BLaER1 (cell line): ENCODE measurements around the gene SCARB1.
A peak's percentile ranks its signal among the peaks of the same experiment; 100 is the strongest.

ENCODE experiments used
- H3K27ac ChIP-seq: shearing (Covaris generic); formaldehyde crosslinking; 2 replicates; pipeline ENCODE4 v1.8.1; 2022
- H3K27me3 ChIP-seq: shearing (Covaris generic); formaldehyde crosslinking; 2 replicates; pipeline ENCODE4 v1.8.1; 2022
- H3K36me3 ChIP-seq: shearing (Covaris generic); formaldehyde crosslinking; 2 replicates; pipeline ENCODE4 v1.8.1; 2022
- H3K4me1 ChIP-seq: shearing (Covaris generic); formaldehyde crosslinking; 2 replicates; pipeline ENCODE4 v1.8.1; 2022
- H3K4me2 ChIP-seq: shearing (Covaris generic); formaldehyde crosslinking; 2 replicates; pipeline ENCODE4 v1.8.1; 2022
- H3K4me3 ChIP-seq: shearing (Covaris generic); formaldehyde crosslinking; 2 replicates; pipeline ENCODE4 v1.8.1; 2022
- H3K9ac ChIP-seq: shearing (Covaris generic); formaldehyde crosslinking; 2 replicates; pipeline ENCODE4 v1.8.1; 2022
- H3K9me3 ChIP-seq: shearing (Covaris generic); formaldehyde crosslinking; 2 replicates; pipeline ENCODE4 v1.8.1; 2022
- H4K20me1 ChIP-seq: shearing (Covaris generic); formaldehyde crosslinking; 2 replicates; pipeline ENCODE4 v1.8.1; 2022
- Cebpa-rat ChIP-seq: shearing (Covaris generic); IDR thresholded peaks from 2 replicates; pipeline ENCODE4 v1.8.1; 2022

The SCARB1 gene

DNA sequence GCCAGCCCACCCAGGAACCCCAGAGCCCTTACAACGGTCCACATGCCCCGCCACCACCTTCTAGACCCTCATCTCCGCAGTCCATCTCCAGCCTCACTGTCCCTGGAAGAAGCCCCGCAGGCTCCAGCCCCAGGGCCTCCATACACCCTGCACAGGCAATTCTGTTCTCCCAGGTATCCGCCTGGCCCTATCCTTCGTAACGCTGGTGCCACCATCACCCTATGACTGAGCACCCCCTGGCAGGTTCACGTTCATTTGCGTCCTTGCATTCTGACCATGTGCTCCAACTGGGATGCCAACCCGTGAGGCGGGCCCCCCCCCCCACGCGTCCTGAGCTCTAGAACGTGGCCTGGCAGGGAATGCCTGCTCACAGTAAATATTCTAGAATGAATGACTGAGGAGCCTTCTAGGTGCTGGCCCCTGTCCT is 675 bp upstream of the SCARB1 start:
- peaks cover 28% of the 10 kb centered on the region for H3K36me3 ChIP-seq

GRCh38 chr12:124862768-124863415 is 772 bp downstream of the SCARB1 start:
- Histone ChIP-seq H4K20me1 (peaks cover 56% of the 10 kb centered on the region), H3K4me1 (peaks cover 88% of the 10 kb centered on the region), H3K4me2 (peak overlapping the region; percentile 92), H3K27ac (peak overlapping the region; percentile 96), H3K27me3 (no peaks in the 10 kb centered on the region), H3K9ac (peak overlapping the region; percentile 97), H3K4me3 (peak overlapping the region; percentile 96), H3K36me3 (peaks cover 41% of the 10 kb centered on the region), H3K9me3 (no peaks in the 10 kb centered on the region)
- TF ChIP-seq Cebpa-rat = no peak

More for the DNA sequence above, 675 bp upstream of the SCARB1 start:
- Histone ChIP-seq H3K27me3 (no peaks in the 10 kb centered on the region), H3K4me3 (peak overlapping the region; percentile 96; the same call in 1 of the 2 replicates), H3K27ac (peak overlapping the region; percentile 91), H3K9me3 (no peaks in the 10 kb centered on the region), H3K4me1 (peaks cover 88% of the 10 kb centered on the region), H4K20me1 (peaks cover 41% of the 10 kb centered on the region), H3K4me2 (peak overlapping the region; percentile 92), H3K9ac (peak overlapping the region; percentile 72)
- no peak for TF ChIP-seq Cebpa-rat

DNA sequence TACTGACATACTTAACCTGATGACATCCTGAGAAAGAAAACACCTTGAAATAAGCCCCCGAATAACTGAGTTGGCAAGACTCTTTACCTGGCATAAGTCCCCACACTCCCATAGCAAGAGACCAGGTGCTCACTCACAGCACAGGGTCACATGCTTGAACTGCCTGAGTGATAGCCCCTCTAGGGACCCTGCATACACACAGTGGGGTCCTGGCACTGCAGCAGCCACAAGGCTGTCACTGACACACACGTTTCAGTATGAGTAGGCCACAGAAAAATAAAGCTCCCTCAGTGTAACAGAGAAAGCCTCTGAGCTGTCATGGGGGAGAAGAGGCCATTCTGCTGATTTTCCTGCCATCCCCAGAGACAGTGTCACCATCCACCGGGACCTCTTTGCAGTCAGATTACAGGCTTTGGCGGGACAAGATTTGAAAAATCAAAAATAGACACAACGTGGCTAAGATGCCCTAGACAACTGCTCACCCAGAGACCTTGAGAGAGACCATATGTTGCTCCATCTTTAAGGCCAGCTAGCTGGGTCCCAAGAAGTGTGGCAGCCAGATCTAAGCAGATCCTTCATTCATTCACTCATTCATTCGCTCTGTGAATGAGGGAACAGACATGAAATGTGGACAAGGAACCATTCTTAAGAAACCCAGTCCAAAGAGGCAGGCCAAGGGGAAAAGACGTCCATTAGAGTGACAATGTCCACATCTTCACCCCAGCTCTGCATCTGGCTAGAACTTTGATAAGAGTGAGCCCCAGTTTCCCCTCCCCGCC is 1.6 kb downstream of the SCARB1 start:
- H3K36me3 ChIP-seq = peaks cover 49% of the 10 kb centered on the region
- peaks cover 88% of the 10 kb centered on the region for H3K4me1 ChIP-seq
- no peaks in the 10 kb centered on the region for H3K9me3 ChIP-seq
- peak overlapping the region; percentile 97 for H3K9ac ChIP-seq
- peak overlapping the region; percentile 96 for H3K4me3 ChIP-seq
- peaks cover 64% of the 10 kb centered on the region for H4K20me1 ChIP-seq
- TF ChIP-seq Cebpa-rat = no peak
- peak overlapping the region; percentile 92 for H3K4me2 ChIP-seq
- no peaks in the 10 kb centered on the region for H3K27me3 ChIP-seq
- H3K27ac ChIP-seq = peak overlapping the region; percentile 96; the same call in 1 of the 2 replicates

- no peak for TF ChIP-seq Cebpa-rat
- Histone ChIP-seq H3K27me3 (no peaks in the 10 kb centered on the region), H3K27ac (no peak overlapping the region), H3K36me3 (peaks cover 53% of the 10 kb centered on the region), H3K9ac (peak overlapping the region; percentile 97), H3K4me3 (peak overlapping the region; percentile 96), H4K20me1 (peaks cover 70% of the 10 kb centered on the region), H3K9me3 (no peaks in the 10 kb centered on the region), H3K4me2 (peak overlapping the region; percentile 92), H3K4me1 (peaks cover 88% of the 10 kb centered on the region)
Observed at GRCh38 chr12:124861492-124861891, 2.2 kb downstream of the SCARB1 start.

DNA sequence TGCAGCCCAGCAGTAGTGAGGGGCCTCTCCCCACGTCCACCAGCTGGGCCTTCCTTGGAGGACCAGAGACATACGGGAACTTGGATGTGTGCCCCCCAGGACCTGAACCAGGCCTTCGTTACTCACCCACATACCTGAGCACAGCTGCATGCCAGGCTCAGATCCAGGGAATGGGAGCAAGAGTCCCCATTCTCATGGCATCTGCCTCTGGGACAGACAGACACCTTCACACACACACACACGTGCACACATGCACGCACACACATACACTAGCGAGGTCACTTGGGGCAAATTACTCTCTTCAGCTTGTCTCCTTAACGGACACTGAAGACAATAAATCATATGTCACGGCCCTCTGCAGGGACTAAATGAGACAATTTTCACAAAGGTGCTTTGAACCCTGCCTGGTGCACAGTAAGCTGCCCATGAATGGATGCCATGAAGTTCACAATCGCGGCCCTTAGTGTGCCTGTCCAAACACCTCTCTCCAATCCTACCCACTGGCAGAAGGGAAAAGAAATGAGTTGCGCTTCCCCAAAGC is 5.7 kb downstream of the SCARB1 start:
- H3K27ac ChIP-seq = peak overlapping the region; percentile 65
- peak overlapping the region; percentile 87 for H3K4me2 ChIP-seq
- no peaks in the 10 kb centered on the region for H3K9me3 ChIP-seq
- no peaks in the 10 kb centered on the region for H3K27me3 ChIP-seq
- no peak overlapping the region for H3K4me3 ChIP-seq
- peaks cover 100% of the 10 kb centered on the region for H4K20me1 ChIP-seq
- peaks cover 88% of the 10 kb centered on the region for H3K36me3 ChIP-seq
- peaks cover 87% of the 10 kb centered on the region for H3K4me1 ChIP-seq
- no peak for TF ChIP-seq Cebpa-rat
- peak overlapping the region; percentile 49; the same call in 1 of the 2 replicates for H3K9ac ChIP-seq

DNA sequence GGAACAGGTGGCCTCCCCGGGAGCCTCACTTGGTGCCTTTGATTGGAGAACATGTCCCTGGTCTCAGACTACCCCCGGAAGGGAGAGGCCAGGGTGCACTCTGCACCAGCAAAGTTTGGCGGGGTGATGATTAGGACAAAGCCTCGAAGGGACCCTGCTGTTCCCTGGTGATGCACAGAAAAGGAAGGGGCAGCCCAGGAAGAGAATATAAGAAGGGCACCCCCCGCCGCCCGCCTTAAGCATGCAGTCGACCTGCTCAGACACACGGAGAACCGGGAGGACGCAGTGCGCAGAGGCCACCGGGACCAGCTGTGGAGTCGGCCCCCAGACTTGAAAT is 6.9 kb downstream of the SCARB1 start:
- H4K20me1 ChIP-seq = peaks cover 100% of the 10 kb centered on the region
- H3K9me3 ChIP-seq = no peaks in the 10 kb centered on the region
- H3K9ac ChIP-seq = peak overlapping the region; percentile 12
- H3K27ac ChIP-seq = peak overlapping the region; percentile 65; the same call in 1 of the 2 replicates
- H3K4me1 ChIP-seq = peaks cover 81% of the 10 kb centered on the region
- peaks cover 96% of the 10 kb centered on the region for H3K36me3 ChIP-seq
- H3K4me2 ChIP-seq = peak overlapping the region; percentile 87
- no peak for TF ChIP-seq Cebpa-rat
- H3K4me3 ChIP-seq = no peak overlapping the region
- H3K27me3 ChIP-seq = no peaks in the 10 kb centered on the region

DNA sequence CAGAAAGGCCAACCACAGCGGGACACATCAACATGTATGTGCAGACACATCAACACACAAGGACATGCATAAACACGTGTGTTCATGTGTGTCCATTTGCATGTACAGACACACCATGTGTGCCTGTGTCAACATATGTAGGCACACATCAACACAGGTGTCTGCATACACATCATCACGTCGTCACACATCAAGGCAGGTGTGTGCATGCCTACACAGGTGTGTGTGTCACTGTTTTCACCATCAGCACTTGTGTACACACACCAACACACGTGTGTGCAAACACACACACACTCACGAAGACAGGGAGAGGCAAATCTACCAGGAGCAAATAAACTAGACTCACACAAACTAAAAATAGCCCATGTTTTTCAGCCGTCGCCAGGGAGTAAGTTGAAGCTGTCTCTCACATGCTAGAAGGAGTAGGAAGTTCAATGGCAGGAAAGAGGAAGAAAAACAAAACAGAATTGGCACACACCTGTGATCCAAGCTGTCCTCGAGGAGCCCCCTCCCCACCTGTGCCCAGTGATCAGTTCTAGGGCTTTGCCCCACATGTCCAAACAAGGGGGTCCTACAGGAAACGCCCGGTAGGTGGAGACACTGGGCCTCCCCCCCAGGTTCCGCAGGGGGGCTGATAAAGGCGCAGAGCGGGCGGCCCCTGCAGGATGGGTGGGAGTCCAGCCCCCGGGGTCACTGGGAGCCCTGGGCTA is 7.4 kb downstream of the SCARB1 start:
- Histone ChIP-seq H4K20me1 (peaks cover 100% of the 10 kb centered on the region), H3K9ac (peak overlapping the region; percentile 57), H3K27me3 (no peaks in the 10 kb centered on the region), H3K36me3 (peaks cover 96% of the 10 kb centered on the region), H3K4me1 (peaks cover 76% of the 10 kb centered on the region), H3K4me2 (peak overlapping the region; percentile 87), H3K9me3 (no peaks in the 10 kb centered on the region), H3K4me3 (no peak overlapping the region), H3K27ac (0 out of 2 replicates have a peak overlapping the region, but pooled peaks have one; percentile 67)
- TF ChIP-seq Cebpa-rat = no peak

- Histone ChIP-seq H4K20me1 (peaks cover 100% of the 10 kb centered on the region), H3K9ac (peak overlapping the region; percentile 57), H3K9me3 (no peaks in the 10 kb centered on the region), H3K4me2 (peak overlapping the region; percentile 87), H3K27me3 (no peaks in the 10 kb centered on the region), H3K27ac (peak overlapping the region; percentile 67), H3K36me3 (peaks cover 96% of the 10 kb centered on the region), H3K4me1 (peaks cover 69% of the 10 kb centered on the region), H3K4me3 (no peak overlapping the region)
- no peak for TF ChIP-seq Cebpa-rat
Observed at GRCh38 chr12:124855275-124855957, 8.2 kb downstream of the SCARB1 start.

DNA sequence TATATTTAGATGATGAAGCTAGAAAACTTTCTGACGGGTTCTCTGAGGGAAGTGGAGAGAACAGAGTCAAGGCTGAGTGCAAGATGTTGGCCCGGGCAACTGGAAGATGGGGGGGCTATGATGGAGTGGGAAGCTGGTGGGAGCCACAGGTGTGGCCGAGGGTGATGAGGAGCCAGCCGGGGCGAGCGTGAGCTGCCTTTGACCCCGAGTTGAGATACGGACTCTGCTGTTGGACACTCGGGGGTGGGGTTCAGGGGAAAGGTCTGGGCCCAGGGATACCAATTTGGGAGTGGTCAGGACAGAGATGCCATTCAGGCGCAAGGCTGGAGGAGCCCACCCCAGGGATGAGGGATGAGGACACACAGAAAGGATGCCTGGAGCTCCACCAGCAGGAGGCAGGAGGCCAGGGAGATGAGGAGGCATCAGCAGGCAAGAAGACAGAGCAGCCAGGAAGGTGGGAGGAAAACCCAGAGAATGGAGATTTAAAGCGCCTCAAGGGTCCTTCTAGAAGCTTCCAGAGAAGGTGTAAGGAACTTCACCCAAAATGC is 9.0 kb downstream of the SCARB1 start:
- Histone ChIP-seq H3K27me3 (no peaks in the 10 kb centered on the region), H3K9ac (peak overlapping the region; percentile 57; the same call in 1 of the 2 replicates), H3K4me2 (peak overlapping the region; percentile 87), H3K27ac (peak overlapping the region; percentile 67), H3K9me3 (no peaks in the 10 kb centered on the region), H3K36me3 (peaks cover 91% of the 10 kb centered on the region), H3K4me1 (peaks cover 62% of the 10 kb centered on the region), H3K4me3 (no peak overlapping the region), H4K20me1 (peaks cover 100% of the 10 kb centered on the region)
- no peak for TF ChIP-seq Cebpa-rat
